GM21529 (cell line): ENCODE results near the gene CRYL1.
A peak's percentile ranks its signal among the peaks of the same experiment; 100 is the strongest.

Experiments
- ATAC-seq: cut with Tn5 transposase; IDR thresholded peaks from one replicate; pipeline ENCODE4 v1.9.1; 2021; ENCODE audit not compliant: unreplicated experiment

The CRYL1 gene, protein sequence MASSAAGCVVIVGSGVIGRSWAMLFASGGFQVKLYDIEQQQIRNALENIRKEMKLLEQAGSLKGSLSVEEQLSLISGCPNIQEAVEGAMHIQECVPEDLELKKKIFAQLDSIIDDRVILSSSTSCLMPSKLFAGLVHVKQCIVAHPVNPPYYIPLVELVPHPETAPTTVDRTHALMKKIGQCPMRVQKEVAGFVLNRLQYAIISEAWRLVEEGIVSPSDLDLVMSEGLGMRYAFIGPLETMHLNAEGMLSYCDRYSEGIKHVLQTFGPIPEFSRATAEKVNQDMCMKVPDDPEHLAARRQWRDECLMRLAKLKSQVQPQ

DNA sequence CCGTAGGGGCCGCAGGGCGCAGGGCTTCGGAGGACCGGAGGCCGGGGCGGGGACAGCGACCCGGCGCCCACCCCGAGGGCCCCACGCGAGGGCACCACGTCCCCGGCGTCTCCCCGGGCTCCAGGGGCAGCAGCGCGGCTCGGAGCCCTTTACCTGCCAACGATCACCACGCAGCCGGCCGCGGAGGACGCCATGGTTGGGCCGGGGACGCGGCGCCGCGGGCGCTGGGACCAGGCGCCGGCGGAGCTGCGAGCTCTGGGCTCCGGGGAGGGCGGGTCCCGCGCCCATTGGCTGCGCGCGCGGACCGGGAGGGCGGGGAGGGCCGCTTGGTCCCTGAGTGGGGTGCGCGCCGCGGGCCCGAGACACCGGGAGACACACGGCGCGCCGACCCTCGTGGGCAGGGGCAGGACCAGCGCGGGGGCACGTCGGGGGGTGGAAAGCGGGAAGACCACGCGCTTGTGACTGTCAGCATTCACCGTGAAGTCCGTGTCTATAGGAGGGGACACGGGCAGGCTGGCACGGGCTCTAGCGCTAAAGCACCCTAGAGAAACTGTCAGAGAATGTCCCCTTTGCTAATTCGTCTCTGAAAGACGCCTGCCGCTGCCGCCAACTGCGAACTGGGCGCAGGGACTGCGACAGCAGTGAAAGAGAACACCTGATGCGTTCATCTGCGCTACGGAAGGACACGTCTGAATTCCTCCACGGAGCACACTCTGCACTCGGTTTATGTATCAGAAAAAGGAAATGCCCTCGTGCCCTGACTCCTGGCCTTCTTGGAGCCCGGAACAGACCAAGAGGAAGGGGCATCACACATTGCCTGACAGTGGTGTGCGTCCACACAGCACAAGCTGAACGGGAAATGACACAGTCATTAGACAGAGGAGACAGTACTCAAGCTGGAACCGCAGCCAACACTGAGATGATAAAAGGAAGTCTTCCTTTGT is at the start of gene CRYL1:
Gene CRYL1 (minus strand): TSS at position 257 of the 944 bp plus-strand sequence. CDS start 63 bp downstream, at position 194.
- peak; percentile 65 for ATAC-seq

DNA sequence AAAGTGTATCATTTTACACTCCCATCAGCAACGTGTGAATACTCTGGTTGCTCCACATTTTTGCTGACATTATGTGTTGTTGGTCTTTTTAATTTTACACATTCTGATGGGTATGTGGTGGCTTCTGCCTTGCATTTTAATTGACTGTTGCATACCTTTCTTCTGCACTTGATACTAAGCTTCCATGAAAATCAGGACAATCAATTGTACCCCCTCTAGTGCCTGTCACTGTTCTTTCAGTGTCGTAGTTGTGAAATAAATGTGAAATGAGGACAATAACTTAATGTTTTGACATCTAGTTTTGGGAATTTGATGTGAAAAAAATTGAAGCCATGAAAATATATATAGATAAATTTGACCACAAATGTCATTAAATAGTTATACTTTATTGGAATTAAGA is 48.0 kb upstream of the CRYL1 start:
- no peak for ATAC-seq

DNA sequence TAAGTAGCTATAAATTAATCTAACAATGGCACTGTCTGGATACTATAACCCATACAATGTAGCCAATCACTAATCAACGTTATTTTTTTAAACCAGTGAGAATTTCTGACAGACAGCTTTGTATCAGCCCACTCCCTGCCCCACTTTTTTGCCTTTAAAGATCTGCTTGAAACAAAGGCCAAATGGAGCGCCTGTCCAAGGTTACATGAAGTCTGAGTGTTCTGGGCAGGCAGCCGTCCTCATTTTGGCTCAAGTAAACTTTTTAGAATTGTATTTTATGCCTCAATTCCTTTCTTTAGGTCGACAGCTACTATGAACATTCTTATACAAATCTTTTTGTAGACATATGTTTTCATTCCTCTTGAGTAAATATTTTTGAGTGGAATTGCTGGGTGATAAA is 47.5 kb upstream of the CRYL1 start:
- ATAC-seq = no peak

DNA sequence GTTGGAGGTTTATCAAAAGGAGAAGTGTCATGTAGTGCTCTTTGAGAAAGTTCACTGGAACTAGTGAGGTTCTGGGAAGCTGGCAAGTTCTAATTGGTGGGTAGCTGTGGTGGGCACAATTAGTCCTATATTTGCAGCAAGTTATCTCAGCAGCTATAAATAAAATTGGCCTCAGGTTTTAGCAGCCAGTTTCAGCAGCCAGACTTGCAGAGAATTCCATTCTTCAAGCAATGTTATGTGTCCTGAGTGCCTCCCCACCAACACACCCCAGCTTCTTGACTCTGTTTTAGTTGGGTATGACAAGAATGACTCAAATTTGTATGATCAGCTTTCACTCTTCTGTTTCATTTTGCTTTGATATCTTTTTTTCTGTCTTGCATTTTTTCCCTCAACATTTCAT is 46.0 kb upstream of the CRYL1 start:
- ATAC-seq = no peak

DNA sequence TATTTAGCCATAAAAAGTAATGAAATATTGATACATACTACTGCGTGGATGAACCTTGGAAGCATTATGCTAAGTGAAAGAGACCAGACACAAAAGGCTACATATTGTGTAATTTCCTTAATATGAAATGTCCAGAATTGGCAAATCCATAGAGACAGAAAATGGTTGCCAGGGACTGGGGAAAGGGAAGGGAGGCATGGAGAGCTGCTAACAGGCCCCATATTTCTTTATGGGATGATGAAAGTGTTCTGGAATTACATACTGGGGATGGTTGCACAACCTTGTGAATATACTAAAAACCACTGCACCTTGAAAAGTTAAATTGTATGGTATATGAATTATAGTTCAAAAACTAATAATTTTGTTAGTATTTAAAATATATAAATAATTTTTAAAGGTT is 44.9 kb upstream of the CRYL1 start:
- no peak for ATAC-seq

DNA sequence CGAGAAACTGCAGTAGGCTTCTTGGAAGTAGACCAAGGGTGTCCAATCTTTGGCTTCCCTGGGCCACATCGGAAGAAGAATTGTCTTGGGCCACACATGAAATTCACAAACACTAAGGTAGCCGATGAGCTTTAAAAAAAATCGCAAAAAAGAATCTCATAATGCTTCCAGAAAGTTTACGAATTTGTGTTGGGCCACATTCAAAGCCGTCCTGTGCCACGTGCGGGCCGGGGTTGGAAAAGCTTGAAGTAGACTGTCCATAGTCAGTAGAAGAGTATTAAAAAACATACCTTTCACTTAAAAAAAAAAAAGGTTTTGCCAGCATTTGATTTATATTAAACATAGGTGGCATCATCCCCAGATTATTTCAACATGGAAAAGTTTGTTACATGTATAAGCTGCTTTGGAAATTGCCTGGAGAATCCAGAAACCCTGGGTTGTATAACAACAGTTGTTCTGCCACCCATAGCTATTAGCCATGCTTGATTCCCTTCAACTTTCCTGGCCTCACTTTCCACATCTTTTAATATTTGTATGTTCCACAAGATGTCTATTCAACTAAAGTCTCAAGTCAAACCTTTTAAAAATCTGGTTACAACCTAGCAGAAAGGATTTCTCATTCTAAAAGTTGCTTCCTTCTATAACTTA is 42.3 kb upstream of the CRYL1 start:
- ATAC-seq = no peak

DNA sequence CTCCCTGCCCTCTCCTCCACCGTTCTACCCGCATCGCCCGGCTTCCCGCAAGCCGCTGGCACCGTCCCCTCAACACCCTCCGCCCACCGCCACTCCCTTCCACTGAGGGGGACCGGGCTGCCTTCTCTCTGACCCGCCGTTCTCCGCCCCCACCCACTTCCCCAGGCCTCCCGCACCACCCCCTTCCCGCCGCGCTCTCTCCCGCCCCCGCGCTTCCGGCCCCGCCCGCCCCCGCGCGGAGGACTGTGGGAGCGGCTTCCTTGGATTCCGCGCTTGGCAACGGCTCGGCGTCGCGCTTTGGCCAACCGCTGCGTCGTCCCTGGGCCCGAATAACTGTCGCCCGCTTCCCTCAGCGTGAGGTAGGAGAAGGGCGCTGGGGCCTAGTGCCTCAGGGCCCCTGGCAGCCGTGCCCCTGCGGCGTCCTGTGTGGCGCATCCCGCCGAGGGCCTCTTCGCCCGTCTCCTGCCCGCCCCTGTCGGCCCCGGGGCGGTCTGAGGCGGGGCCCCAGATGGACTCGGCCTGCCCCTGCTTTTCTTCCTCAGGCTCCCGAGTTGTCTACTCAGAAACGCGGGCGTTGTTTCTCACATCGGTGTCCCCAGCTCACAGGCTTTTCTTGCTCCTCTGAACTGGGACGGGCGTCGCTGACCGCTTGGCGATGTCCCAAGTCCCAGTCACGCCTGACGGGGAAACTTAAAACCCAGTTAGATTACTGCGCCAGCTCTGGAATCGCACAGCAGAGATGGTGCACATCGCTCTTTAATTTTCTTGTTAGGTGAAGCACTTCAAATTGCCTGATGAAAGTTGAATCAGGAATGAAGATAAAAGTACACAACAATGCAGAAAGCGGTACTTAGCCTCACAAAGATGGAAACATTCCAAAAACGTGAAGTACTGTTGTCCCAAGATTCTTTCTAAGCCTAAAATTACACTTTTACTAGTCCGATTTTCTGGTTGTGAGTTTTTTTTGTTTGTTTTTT is 41.5 kb upstream of the CRYL1 start, which contains the start of gene IFT88:
Gene IFT88 (plus strand): TSS at position 260 of the 977 bp plus-strand sequence. CDS start 7,229 bp downstream, outside the sequence.
- ATAC-seq = peak; percentile 84

DNA sequence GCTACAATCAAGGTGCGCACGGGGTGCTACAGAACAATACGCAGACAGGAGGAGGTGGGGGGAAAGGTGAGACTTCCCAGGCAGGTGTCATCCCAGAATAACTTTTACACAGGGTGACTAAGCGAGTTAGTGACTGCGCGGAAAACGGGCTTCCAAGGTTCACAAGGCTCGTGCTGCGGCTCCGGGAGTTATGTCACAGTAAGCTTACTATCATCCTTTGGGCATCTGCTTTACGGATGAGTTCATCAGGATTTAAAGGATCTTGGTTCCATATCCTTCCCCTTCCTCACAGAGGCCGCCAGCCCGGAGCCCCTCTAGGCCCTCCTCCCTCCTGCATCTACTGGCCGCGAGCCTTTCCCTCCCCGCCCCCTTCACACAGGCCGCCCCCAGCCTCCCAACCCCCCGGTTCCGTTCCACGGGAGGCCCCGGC is 40.8 kb upstream of the CRYL1 start:
- ATAC-seq = peak; percentile 31

DNA sequence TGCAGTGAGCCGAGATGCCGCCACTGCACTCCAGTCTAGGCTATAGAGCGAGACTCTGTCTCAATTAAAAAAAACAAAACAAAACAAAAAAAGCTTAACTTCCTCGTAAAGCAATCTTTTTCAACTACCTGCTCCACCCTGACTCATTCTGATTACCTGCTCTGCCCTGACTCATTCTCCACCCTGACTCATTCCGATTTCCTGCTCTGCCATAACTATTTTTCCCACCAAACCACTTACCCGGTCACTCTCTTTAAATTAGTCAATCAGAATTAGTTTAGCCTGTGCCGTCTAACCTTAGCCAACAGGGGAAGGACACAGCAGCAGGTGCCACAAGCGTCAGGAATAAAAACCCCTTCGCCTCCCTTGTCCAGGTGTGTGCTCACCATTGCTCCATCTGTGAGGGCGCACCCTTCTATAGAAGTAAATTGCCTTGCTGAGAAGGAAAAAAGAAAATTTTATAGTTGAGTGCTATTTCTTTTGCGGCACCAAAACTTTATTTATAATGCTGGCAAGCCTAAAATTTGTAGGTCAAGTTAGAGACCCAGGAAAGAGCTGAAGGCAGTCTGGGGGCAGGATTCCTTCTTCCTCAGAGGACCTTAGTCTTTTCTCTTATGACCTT is 39.6 kb upstream of the CRYL1 start:
- no peak for ATAC-seq

DNA sequence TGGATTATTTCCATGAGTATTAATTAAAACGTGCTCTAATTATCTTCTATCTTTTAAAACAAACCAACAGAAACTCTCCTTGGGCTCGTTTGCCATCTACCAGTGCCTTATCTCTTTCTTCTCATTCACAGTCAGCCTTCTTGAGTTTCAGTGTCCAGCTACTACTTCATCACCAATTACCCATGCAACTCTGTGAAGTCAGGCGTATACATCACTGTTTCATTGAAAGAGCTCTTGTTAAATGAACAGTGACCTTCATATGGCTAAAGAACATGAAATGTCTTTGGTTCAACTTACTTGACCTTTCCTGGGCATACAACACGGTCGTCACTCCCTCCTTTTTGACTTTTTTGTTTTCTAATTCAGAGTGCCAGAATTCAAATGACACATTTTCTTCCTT is 36.1 kb upstream of the CRYL1 start:
- no peak for ATAC-seq

DNA sequence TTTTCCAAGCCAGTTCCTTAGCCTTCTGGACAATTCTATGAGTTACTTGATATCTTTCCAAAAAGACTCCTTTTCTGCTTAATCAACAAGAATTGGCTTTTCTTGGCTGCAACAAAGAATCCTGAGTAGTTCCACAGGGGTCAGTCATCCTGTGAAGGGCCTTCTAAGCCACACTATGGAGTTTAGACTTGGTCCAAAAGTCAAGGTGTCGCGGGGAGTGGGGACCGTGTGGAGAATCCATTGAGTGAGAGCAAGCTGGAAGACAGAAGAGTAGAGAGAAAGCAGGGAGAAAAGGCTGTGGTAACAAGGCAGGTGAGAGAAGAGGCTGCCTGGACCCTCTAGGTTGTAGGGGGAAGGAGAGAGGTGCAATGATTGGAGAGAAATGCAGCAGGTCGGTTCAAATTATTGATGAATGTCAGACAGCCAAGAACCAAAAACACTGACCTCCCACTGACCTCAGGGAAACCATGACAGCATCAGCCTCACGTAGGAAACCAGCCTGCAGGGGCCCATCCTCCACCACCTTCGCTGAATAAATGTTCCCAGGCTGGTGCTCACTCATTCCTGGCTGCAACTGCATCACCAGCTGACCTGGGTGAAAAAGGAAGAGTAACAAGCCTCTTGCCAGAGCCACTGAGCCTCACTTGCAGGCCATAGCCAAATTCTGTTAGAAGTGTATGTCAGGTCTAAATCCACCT is 34.2 kb upstream of the CRYL1 start:
- no peak for ATAC-seq

DNA sequence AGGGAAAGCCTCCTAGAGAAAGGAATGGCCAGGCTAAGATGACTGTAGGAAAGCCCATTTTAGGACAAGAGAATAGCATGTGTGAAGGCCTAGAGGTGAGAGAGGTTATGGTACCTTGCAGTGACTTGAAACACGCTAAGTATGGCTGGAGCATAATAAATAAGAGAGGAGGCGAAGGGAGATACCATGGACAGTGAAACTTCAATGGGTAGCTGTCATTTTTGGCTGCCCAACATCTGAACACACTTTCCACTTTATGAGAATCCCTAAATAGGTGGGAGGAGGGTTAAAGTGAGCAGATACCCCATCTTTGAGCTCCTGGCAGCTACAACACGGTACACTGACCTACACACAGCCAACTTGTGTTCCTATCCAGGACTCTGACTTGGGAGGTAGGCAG is 33.3 kb upstream of the CRYL1 start:
- ATAC-seq = no peak

DNA sequence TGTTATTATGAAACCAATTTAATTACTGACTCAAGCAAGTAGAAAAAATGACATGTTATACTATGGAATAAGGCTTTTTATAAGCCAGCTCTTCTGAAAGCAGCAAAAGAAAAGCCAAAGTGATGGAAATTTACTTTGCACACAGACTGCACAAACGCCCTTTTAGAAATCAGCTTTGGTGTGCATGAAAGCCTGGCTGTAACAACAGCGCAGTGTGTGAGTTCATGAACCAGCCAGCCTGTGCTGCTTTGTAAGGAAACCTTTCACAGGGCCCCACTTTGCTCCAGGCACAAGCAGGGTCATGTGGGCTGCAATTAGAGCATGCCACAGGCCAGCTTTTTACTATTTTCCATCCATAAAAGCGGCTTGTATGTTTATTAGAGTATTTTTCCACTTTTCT is 27.7 kb upstream of the CRYL1 start:
- ATAC-seq = no peak

DNA sequence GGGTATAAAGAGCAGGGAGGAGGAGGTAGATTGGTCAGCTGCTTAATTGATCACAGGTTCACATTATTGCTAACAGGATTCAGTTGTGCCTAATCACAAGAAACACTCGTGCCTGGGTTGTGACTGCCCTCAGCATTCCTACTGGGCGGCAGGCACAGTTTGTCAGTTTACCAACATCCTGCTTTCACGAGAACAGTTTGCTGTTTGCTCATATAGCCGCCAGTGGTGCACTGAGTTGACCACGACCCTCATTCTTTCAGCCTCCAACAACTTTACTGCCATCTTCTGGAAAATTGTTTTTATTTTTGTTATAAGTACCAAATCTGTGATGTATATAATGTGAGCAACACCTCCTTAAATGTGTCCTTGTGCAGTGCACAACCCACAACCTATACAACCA is 25.1 kb upstream of the CRYL1 start:
- ATAC-seq = no peak

DNA sequence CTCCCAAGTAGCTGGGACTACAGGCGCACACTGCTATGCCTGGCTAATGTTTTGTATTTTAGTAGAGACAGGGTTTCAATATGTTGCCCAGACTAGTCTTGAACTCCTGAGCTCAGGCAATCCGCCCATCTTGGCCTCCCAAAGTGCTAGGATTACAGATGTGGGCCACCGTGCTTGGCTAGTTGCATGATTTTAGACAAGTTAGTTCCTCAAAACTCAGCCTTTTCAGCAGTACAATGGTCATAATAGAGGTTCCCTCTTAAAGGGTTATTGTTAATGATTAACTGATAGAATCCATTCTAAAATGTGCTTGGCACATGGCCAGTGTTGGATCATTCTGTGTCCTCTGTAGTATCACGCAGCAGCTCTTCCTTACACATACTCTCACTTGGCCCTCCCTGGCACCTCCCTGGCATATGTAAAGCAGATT is 21.8 kb upstream of the CRYL1 start:
- ATAC-seq = no peak

DNA sequence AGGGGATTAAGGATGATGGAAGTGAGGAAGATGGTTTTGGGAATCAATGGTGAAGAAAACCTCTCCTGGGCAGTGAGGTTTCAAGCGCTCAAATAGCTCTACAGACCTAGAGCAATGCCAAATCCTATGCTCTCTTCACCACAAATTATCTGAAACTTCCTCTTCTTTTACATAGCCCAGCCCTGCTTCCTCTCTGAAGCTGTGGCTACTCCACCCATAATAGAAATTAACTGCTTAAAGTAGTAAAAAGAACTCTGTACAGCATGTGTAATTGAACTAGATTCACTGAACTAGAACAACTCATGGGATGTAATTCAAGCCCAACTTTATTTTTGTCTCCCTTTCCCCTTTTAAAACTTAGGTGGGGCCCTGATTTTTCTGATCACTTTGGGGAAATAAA is 20.9 kb upstream of the CRYL1 start:
- ATAC-seq = peak; percentile 69

DNA sequence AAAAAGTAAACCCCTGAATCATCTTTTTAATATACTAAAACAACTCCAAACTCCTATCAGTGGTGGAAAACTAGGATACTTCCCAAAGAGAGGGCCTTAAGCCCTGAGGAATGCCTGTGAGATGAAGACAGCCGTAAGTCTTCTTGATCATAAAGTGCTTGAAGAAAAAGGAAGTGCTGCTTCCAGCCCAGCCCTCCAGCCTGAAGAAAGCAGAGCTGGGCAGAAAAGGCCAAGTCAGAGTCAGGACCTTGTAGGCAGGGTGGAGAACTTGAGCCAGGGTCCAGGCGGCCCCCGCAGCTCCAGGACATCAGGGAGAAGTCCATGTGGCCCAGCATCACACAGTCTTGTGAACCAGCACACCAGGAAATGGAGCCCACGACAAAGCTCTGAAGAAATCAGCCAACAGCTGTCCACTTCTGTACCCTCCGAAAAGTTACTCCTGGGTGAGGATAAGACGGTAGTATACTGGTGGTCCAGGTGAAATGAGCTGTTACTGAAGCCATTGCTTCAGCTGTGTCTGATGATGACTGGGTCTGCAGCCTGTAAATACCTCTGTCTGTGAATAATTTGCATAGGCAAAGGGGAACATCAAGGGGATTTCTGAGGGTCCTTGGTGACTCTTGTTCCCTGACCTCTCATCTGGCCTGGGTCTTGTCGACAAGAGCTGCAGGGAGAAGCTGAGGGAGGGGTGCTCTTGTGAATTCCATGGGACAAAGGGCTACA is 18.7 kb upstream of the CRYL1 start:
- no peak for ATAC-seq

DNA sequence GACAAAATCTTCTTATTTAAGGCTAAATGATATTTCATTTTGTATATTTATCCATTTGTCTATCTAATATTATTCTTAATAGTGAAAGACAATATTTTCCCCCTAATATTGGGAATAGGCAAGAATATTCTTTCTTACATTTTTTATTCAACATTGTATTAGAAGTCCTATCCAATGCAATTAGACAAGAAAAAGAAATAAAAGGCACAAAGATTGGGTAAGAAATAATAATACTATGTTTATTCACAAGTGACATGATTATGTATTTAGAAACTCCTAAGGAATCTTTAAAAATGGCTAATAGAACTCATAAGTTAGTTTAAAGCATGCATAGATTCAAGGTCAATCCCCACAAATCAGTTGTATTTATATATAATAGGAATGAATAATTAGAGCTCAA is 11.3 kb upstream of the CRYL1 start:
- no peak for ATAC-seq
